Duodenal mucosa (tissue), 2 donors: ENCODE results near the gene CECR2.

Experiments used
- H3K27ac ChIP-seq: one replicate; pipeline ENCODE4 v1.7.0; 2013; ENCODE audit warnings: low read depth, low read length
- H3K27me3 ChIP-seq, 2 donors: one replicate each; pipeline ENCODE4 v1.7.0; 2013; ENCODE audit warnings: low read length in 2 of 2, control low read depth in 1 of 2; ENCODE audit not compliant: insufficient read depth in 2 of 2, control insufficient read depth in 1 of 2
- H3K36me3 ChIP-seq, 2 donors: one replicate each; pipeline ENCODE4 v1.7.0; 2013; ENCODE audit warnings: low read length in 2 of 2, control low read depth in 1 of 2; ENCODE audit not compliant: insufficient read depth in 2 of 2, control insufficient read depth in 1 of 2
- H3K4me1 ChIP-seq, 2 donors: one replicate each; pipeline ENCODE4 v1.7.0; 2013; ENCODE audit warnings: low read length in 2 of 2, control low read depth in 1 of 2; ENCODE audit not compliant: insufficient read depth in 2 of 2, control insufficient read depth in 1 of 2
- H3K4me3 ChIP-seq, 2 donors: one replicate each; pipeline ENCODE4 v1.7.0; 2013; ENCODE audit warnings: low read length in 2 of 2, low read depth in 1 of 2
- H3K9ac ChIP-seq, 2 donors: one replicate each; pipeline ENCODE4 v1.7.0; 2013; ENCODE audit warnings: low read length in 2 of 2, low read depth in 1 of 2
- H3K9me3 ChIP-seq, 2 donors: one replicate each; pipeline ENCODE4 v1.7.0; 2013; ENCODE audit warnings: low read length in 2 of 2, control low read depth in 1 of 2; ENCODE audit not compliant: control insufficient read depth in 1 of 2

The CECR2 gene

DNA sequence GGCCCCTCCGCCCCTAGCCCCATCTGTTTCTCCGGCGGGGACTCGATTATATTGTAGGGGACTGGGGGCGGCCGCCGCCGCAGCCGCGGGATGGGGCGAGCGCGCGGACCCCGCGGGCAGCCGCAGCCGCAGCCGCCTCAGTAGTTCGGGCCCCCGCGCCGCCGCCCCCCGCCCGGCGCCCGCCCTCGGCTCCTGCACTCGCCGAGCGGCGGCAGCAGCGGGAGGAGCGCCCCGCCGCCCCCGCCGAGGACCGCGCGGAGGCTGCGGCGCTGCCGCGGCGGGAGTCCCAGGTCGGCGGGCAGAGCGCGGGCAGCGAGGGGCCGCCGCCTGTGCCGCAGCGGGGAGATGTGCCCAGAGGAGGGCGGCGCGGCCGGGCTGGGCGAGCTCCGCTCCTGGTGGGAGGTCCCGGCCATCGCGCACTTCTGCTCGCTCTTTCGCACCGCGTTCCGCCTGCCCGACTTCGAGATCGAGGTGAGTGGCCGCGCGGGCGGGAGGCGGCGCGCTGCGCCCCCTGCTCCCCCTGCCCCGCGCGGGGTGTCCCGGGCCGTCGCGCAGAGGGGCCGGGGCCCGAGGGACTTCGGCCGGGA is at the start of gene CECR2:
Gene CECR2, plus strand, starts transcription at position 22 of the 587 bp plus-strand sequence. Its CDS starts 324 bp downstream, at position 346.
- Histone ChIP-seq H3K9me3 (no peaks in the 10 kb centered on the region), H3K27ac (no peak within 1 kb of the TSS), H3K36me3 (no peaks in the 10 kb centered on the region), H3K4me3 (peak within 1 kb of the TSS; percentile 42 to 51), H3K4me1 (peaks cover 0 to 8% of the 10 kb centered on the region in 2 donors), H3K27me3 (peaks cover 39 to 41% of the 10 kb centered on the region in 2 donors), H3K9ac (no peak within 1 kb of the TSS)

DNA sequence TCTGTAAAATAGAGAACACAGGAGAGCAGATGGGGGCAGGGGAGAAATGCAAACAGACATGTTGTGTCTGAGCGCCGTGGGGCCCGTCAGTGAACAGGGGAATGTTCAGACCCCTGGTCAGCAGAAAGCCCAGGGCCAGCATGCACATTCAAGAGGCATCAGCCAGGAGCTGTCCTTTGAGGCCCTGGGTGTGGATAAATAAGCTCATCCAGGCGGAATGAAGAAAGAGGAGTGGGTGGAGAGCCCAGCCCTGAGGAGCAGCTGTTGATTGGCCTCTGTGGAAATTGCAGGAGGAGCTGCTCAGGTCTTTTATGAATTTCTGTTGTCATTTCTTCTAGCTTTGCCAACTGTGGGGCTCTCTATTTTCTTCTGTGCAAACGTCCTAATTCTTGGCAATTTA is 49.7 kb upstream of the CECR2 start:
- H3K9ac ChIP-seq, result no peak overlapping the region
- H3K36me3 ChIP-seq, result no peaks in the 10 kb centered on the region
- no peak overlapping the region for H3K4me3 ChIP-seq
- H3K27me3 ChIP-seq, result no peaks in the 10 kb centered on the region
- no peaks in the 10 kb centered on the region for H3K4me1 ChIP-seq
- H3K9me3 ChIP-seq, result no peaks in the 10 kb centered on the region
- no peak overlapping the region for H3K27ac ChIP-seq

DNA sequence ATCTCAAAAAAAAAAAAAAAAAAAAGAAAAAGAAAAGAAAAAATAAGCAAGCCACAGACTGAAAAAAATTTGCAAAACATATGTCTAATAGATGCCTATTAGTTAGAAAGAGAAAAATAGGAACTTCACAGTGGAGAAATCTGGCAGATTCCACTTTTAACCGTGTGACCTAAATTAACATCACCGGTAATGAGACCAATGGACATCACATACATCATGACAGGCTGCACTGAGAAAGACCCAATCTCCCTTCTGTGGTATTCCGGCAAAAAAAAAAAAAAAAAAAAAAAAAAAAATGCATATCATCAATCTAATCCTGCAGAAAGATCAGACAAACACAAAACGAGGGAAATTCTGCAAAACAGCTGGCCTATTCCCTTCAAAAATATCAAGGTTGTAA is 46.7 kb upstream of the CECR2 start:
- H3K9me3 ChIP-seq, result no peaks in the 10 kb centered on the region
- no peaks in the 10 kb centered on the region for H3K36me3 ChIP-seq
- H3K4me1 ChIP-seq, result no peaks in the 10 kb centered on the region
- H3K27me3 ChIP-seq, result no peaks in the 10 kb centered on the region
- H3K27ac ChIP-seq, result no peak overlapping the region
- no peak overlapping the region for H3K9ac ChIP-seq
- H3K4me3 ChIP-seq, result no peak overlapping the region

DNA sequence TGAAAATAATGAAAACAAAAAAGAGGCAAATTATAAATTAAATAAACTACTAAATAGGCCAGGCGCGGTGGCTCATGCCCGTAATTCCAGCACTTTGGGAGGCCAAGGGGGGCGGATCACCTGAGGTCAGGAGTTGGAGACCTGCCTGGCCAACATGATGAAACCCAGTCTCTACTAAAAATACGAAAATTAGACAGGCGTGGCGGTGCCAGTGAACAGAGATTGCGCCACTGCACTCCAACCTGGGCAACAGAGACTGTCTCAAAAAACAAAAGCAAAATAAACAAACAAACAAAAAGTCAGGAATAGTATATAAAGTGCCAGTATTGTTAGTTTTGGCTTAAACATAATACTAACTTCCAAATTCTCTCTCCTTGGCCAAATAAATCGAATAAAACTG is 37.6 kb upstream of the CECR2 start:
- H3K36me3 ChIP-seq, result no peaks in the 10 kb centered on the region
- H3K4me1 ChIP-seq, result no peaks in the 10 kb centered on the region
- H3K27ac ChIP-seq, result no peak overlapping the region
- H3K4me3 ChIP-seq, result no peak overlapping the region
- no peaks in the 10 kb centered on the region for H3K27me3 ChIP-seq
- H3K9ac ChIP-seq, result no peak overlapping the region
- H3K9me3 ChIP-seq, result no peaks in the 10 kb centered on the region

DNA sequence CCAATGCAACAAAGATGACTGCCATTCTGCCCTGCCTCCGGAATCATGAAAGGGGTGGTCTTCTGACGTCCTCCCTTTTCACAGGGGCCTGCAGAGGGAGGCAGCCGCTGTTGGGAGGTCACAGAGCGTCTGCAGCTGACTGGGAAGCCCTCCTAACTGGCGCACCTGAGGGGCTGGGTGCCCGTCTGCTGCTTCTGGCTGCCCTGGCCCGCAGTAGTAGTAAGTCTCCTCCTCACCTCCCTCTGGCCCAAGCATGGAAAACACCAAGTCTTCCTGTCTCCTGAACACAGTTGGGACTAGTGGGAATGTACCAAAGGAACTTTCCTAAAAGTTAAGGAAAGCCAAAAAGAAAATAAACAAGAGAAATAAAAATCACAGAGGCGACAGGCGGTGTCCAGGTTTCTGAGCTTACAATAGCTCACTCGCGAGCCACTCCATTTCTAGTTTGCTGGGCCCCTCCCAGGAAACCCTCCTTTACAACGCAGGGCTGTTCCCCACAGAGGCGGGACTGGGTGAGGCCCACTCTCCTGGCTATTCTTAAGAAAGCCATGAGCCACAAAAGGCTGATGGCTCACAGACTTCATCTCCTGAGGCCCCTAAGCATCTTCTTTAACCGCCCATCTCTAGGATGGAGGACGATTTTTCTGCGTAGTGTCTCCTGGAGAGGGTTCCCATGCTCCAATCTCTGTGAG is 37.0 kb upstream of the CECR2 start:
- no peak overlapping the region for H3K4me3 ChIP-seq
- no peaks in the 10 kb centered on the region for H3K4me1 ChIP-seq
- no peaks in the 10 kb centered on the region for H3K36me3 ChIP-seq
- no peaks in the 10 kb centered on the region for H3K27me3 ChIP-seq
- H3K9me3 ChIP-seq, result no peaks in the 10 kb centered on the region
- H3K9ac ChIP-seq, result no peak overlapping the region
- no peak overlapping the region for H3K27ac ChIP-seq

DNA sequence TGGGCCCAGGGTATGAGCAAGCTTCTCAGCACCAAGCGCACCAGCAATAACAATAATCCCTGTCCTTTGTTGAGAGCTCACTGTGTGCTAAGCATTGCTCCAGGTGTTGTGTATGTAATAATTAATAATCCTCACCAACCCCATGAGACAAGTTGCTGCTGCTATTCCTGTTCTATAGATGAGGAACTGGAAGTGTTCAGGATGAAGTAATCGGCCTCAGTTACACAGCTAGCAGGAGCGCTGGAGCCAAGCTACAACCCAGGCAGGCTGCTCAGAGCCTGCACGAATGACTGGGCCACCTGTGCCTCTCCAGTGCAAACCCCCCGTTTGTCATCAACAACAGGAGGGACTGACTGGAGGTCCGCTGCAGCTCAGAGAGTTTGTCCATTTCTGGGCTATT is 35.2 kb upstream of the CECR2 start:
- no peak overlapping the region for H3K9ac ChIP-seq
- H3K27me3 ChIP-seq, result peaks cover 0 to 3% of the 10 kb centered on the region in 2 donors
- H3K27ac ChIP-seq, result no peak overlapping the region
- H3K36me3 ChIP-seq, result no peaks in the 10 kb centered on the region
- no peaks in the 10 kb centered on the region for H3K9me3 ChIP-seq
- no peaks in the 10 kb centered on the region for H3K4me1 ChIP-seq
- H3K4me3 ChIP-seq, result no peak overlapping the region

GRCh38 chr22:17334983-17335382 is 34.3 kb upstream of the CECR2 start:
- H3K9ac ChIP-seq, result no peak overlapping the region
- H3K36me3 ChIP-seq, result no peaks in the 10 kb centered on the region
- no peak overlapping the region for H3K27ac ChIP-seq
- H3K9me3 ChIP-seq, result no peaks in the 10 kb centered on the region
- no peak overlapping the region for H3K4me3 ChIP-seq
- H3K27me3 ChIP-seq, result peaks cover 0 to 3% of the 10 kb centered on the region in 2 donors
- no peaks in the 10 kb centered on the region for H3K4me1 ChIP-seq

- H3K27me3 ChIP-seq, result peaks cover 0 to 3% of the 10 kb centered on the region in 2 donors
- no peaks in the 10 kb centered on the region for H3K4me1 ChIP-seq
- H3K4me3 ChIP-seq, result no peak overlapping the region
- no peak overlapping the region for H3K9ac ChIP-seq
- no peak overlapping the region for H3K27ac ChIP-seq
- no peaks in the 10 kb centered on the region for H3K36me3 ChIP-seq
- H3K9me3 ChIP-seq, result no peaks in the 10 kb centered on the region
Measured at GRCh38 chr22:17336061-17336460, 33.2 kb upstream of the CECR2 start.

DNA sequence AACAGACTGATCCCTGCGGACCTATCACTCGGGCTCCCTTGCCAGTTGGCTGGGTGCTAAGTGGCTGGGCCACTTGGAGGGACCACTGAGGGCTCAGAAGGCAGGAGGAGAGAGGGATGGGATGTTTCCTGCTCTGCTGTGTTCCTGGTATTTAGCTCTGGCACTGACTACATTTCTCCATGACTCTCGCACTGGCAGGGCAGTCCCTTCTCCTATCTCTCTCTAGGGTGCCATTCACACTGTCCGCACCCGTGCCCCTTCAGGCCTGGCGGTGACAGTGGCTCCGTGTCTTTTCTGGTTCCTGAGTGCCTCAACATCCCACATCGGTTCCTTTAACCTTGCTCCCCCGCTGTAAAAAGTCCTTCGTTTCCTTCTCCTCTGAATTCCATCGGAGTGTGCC is 31.6 kb upstream of the CECR2 start:
- no peak overlapping the region for H3K9ac ChIP-seq
- no peak overlapping the region for H3K4me3 ChIP-seq
- H3K9me3 ChIP-seq, result no peaks in the 10 kb centered on the region
- no peaks in the 10 kb centered on the region for H3K4me1 ChIP-seq
- H3K27ac ChIP-seq, result no peak overlapping the region
- no peaks in the 10 kb centered on the region for H3K36me3 ChIP-seq
- peaks cover 0 to 3% of the 10 kb centered on the region in 2 donors for H3K27me3 ChIP-seq

DNA sequence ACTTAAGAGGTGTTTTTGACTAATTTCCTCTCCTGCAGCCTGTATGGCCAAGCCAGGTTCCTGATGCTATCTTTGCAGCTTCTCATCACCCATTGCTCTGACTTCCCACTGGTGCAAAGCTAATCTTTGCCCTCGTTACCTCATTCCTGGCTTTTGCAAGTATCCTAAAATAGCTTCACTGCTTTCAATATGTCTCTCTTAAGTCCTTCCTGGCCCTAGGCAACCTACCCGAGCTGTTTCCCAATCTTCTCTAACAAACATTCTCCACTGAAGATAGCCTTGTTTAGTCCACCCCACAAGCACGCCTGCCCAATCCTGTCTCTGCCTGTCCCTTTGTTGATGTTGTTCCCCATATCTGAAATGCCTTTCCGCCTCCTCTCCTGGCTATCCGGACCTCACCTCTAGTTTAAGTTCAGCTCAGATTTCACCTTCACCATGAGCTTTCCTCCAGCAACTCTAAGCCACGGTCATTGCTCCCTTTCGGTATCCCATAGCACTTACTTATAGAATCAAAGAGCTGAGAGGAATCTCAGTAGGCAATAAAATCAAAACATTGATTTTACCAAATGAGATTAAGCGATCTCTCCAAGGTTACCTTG is 30.1 kb upstream of the CECR2 start:
- H3K4me1 ChIP-seq, result no peaks in the 10 kb centered on the region
- no peak overlapping the region for H3K9ac ChIP-seq
- H3K9me3 ChIP-seq, result no peaks in the 10 kb centered on the region
- no peaks in the 10 kb centered on the region for H3K36me3 ChIP-seq
- H3K4me3 ChIP-seq, result no peak overlapping the region
- peaks cover 0 to 3% of the 10 kb centered on the region in 2 donors for H3K27me3 ChIP-seq
- H3K27ac ChIP-seq, result no peak overlapping the region
